Tibial nerve (tissue), 4 donors: ENCODE data around the gene NCAPG2. TPM values are rescaled to one million over a fixed set of nuclear protein-coding genes. Genes with fewer than 3 reads are reported as not detected.

ENCODE experiments used
- DNase-seq, 2 donors: peaks; one replicate each; pipeline ENCODE4 v3.0.0-alpha.2; 2019; ENCODE audit warnings: low spot score in 2 of 2
- H3K27ac ChIP-seq, 4 donors: fragments of 200-600 bp; sonication (generic) in 3 of 4; one replicate each; pipeline ENCODE4 v1.5.1; 2017 to 2019; ENCODE audit warnings: mild to moderate bottlenecking in 1 of 4
- H3K27me3 ChIP-seq, 2 donors: fragments of 200-600 bp; sonication (generic) in 1 of 2; one replicate each; pipeline versions ENCODE4 v1.5.1 to v1.6.0; 2017 to 2019
- H3K36me3 ChIP-seq, 3 donors: fragments of 200-600 bp; sonication (generic); one replicate each; pipeline ENCODE4 v1.5.1; 2018 to 2019
- H3K4me1 ChIP-seq, 4 donors: fragments of 200-600 bp; sonication (generic) in 3 of 4; one replicate each; pipeline ENCODE4 v1.5.1; 2017 to 2019
- H3K4me3 ChIP-seq, 4 donors: fragments of 200-600 bp; sonication (generic) in 3 of 4; one replicate each; pipeline ENCODE4 v1.5.1; 2017 to 2019; ENCODE audit warnings: mild to moderate bottlenecking in 1 of 4, moderate library complexity in 1 of 4
- H3K9me3 ChIP-seq, 4 donors: fragments of 200-600 bp; sonication (generic) in 3 of 4; one replicate each; pipeline ENCODE4 v1.5.1; 2017 to 2019
- CTCF ChIP-seq, 5 experiments: fragments of 200-600 bp in 3 of 5; fragments of 450-650 bp in 2 of 5; sonication (generic) in 3 of 5; IDR thresholded peaks; one replicate each; pipeline ENCODE4 v1.5.1; 2016 to 2019; ENCODE audit warnings: antibody characterized with exemption in 5 of 5, mild to moderate bottlenecking in 3 of 5, moderate library complexity in 2 of 5
- EP300 ChIP-seq, 2 donors: sonication (generic); formaldehyde crosslinking; IDR thresholded peaks; one replicate each; pipeline ENCODE4 v1.6.1; 2017; ENCODE audit warnings: antibody characterized with exemption in 2 of 2, mild to moderate bottlenecking in 1 of 2
- POLR2A ChIP-seq, 2 donors: fragments of 450-650 bp; IDR thresholded peaks; one replicate each; pipeline ENCODE4 v1.6.1; 2017; ENCODE audit warnings: antibody characterized with exemption in 2 of 2, mild to moderate bottlenecking in 2 of 2, moderate library complexity in 2 of 2
- WGBS, 2 donors: methylation state at CpG; one replicate each; pipeline ENCODE4 v1.1.5; 2018; 5-methylcytosine and 5-hydroxymethylcytosine counted together
- total RNA-seq, 4 donors: library from RNA; depleted of rRNA; stranded (reverse); fragments of >200 nt; gene quantifications; one replicate each; pipeline ENCODE4 v1.1.0, GENCODE V29; 2016

NCAPG2 gene
- total RNA-seq, 4 donors from 2014 or later = 6.5 to 17.9 (median 11.0) TPM

DNA sequence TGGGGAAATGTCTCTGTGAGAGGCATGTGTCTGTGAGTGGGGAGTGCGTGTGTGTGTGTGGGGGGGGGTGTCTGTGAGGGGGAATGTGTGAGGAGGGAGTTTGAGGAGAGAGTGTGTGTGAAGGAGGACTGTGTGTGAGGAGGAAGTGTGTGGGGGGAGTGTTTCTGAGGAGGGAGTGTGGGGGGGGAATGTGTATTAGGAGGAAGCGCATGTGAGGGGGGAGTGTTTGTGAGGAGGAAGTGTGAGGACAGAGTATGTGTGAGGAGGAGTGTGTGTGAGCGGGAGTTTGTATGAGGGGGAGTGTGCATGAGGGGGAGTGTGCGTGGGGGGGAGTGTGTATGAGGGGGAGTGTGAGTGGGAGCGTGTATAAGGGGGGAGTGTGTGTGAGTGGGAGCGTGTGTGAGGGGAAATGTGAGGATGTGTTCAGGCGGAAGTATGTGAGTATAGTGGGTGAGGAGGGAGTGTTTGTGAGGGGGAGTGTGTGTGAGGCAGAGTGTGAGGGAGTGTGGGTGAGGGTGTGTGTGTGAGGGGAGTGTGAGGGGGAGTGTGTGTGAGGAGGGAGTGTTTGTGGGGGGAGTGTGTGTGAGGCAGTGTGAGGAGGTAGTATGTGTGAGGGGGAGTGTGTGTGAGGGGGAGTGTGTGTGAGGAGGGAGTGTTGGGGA lies 95.2 kb downstream of the NCAPG2 start:
- no peaks in the 10 kb centered on the region for H3K27me3 ChIP-seq
- no peak overlapping the region for H3K4me3 ChIP-seq
- no peaks in the 10 kb centered on the region for H3K4me1 ChIP-seq
- H3K36me3 ChIP-seq = peaks cover 0 to 21% (median 0%) of the 10 kb centered on the region in 3 donors
- DNase-seq = no peak
- no peaks in the 10 kb centered on the region for H3K9me3 ChIP-seq
- no peak overlapping the region for H3K27ac ChIP-seq
- WGBS, 2 donors = 73 to 82% methylated on average over 7 of the region's 7 CpGs
- TF ChIP-seq EP300 (IDR thresholded peaks at IDR 0.05) (no peak), CTCF (IDR thresholded peaks at IDR 0.05) (no peak), POLR2A (IDR thresholded peaks at IDR 0.05) (no peak)

DNA sequence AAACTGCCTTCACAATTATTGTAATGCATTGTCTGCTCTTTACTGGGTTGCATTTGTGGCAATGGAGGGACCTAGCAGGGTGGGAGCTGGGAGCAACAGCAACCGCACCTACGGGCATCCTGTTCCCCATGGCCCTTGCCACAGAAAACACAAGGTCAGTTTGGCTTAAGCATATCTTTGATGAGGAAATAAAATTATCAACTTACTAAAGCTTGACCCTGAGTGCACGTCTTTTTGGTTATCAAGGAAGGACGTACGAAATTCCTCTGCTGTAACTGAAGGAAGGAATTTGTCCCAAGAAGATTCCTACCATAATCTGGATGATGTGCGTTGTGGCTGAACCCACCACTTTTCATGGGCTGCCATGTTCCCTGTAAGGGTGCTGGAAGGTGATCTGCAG lies 97.0 kb downstream of the NCAPG2 start:
- H3K4me3 ChIP-seq = no peak overlapping the region
- no peak for TF ChIP-seq CTCF (IDR thresholded peaks at IDR 0.05)
- no peak for TF ChIP-seq EP300 (IDR thresholded peaks at IDR 0.05)
- no peak for TF ChIP-seq POLR2A (IDR thresholded peaks at IDR 0.05)
- no peaks in the 10 kb centered on the region for H3K9me3 ChIP-seq
- 95 to 96% methylated on average over 6 of the region's 6 CpGs for WGBS, 2 donors
- DNase-seq = no peak
- H3K36me3 ChIP-seq = peaks cover 0 to 21% (median 0%) of the 10 kb centered on the region in 3 donors
- no peaks in the 10 kb centered on the region for H3K27me3 ChIP-seq
- H3K4me1 ChIP-seq = no peaks in the 10 kb centered on the region
- H3K27ac ChIP-seq = no peak overlapping the region

GRCh38 chr7:158606671-158607424 lies 97.8 kb downstream of the NCAPG2 start:
- no peaks in the 10 kb centered on the region for H3K4me1 ChIP-seq
- no peaks in the 10 kb centered on the region for H3K27me3 ChIP-seq
- H3K27ac ChIP-seq = no peak overlapping the region
- WGBS, 2 donors = 91 to 94% methylated on average over 17 to 18 of the region's 18 CpGs
- DNase-seq = no peak
- no peaks in the 10 kb centered on the region for H3K9me3 ChIP-seq
- H3K4me3 ChIP-seq = no peak overlapping the region
- no peak for TF ChIP-seq POLR2A (IDR thresholded peaks at IDR 0.05)
- no peak for TF ChIP-seq CTCF (IDR thresholded peaks at IDR 0.05)
- TF ChIP-seq EP300 (IDR thresholded peaks at IDR 0.05) = no peak
- peaks cover 0 to 21% (median 0%) of the 10 kb centered on the region in 3 donors for H3K36me3 ChIP-seq

DNA sequence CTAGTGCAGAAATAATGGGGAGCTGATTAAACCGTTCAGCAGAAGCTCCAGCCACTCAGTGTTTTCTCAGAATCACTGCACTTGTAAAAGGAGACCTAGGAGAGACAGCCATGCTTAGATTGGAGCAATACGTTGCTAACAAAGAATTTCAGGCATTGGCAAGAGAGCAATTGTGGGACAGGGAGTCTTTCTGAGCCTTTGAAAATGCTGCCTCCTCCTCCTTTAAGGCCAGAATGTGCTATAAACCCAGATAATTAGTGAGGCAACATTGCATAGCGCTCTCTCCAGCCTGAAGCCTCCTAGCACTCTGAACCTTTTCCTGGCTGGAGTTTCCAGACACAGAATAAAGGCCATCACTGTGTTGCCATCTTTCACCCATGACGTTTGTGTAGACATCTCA lies 98.5 kb downstream of the NCAPG2 start:
- Histone ChIP-seq H3K4me3 (no peak overlapping the region), H3K27me3 (no peaks in the 10 kb centered on the region), H3K9me3 (no peaks in the 10 kb centered on the region), H3K27ac (no peak overlapping the region), H3K4me1 (no peaks in the 10 kb centered on the region), H3K36me3 (peaks cover 0 to 21% (median 0%) of the 10 kb centered on the region in 3 donors)
- TF ChIP-seq POLR2A (IDR thresholded peaks at IDR 0.05) (no peak), CTCF (IDR thresholded peaks at IDR 0.05) (no peak), EP300 (IDR thresholded peaks at IDR 0.05) (no peak)
- DNase-seq = no peak
- 45 to 54% methylated on average over 4 of the region's 4 CpGs for WGBS, 2 donors
